DOHH2 (cell line): Measurements from ENCODE around the gene ZIM2.

Experiments used
- EZH2phosphoT487 ChIP-seq: fragments of 200-600 bp; sonication (generic); IDR thresholded peaks from 2 replicates; pipeline ENCODE4 v1.6.1; 2017; ENCODE audit warnings: borderline replicate concordance, mild to moderate bottlenecking, antibody characterized with exemption, low read length, moderate library complexity, mixed read lengths
- TF ChIP-seq, protein P1 (sequence below): fragments of 200-600 bp; sonication (generic); IDR thresholded peaks from one replicate; pipeline ENCODE4 v1.5.1; 2014; ENCODE audit warnings: antibody characterized with exemption, mild to moderate bottlenecking, low read depth, low read length; ENCODE audit not compliant: poor library complexity, severe bottlenecking

DNA sequence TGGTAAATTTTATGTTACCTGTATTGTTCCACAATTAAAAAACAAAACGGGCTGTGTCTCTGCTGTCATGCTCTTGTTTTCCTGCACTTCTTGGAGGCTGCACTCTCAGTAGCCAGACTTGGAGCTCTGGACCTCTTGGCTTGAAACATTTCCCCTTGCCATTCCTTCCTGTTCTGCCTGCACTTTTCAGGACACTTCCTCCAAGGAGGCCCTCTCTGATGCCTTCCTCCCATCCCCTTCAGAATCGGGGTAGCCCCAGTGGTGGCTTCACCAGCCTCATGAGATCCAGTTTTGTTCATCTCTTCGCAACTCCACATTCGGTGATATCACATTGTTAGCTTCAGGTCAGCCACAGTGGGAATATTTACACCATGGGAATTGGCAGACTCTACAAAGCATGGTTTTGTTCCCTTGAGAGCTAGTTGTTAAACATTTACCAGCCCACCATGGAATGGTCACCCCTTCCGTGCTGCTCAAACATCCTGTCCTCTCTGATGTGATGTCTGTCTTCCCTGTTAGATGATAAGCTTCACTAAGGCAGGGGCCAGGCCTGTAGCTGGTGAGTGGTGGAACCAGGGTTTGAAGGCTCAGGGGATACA, 40.2 kb upstream of the ZIM2 start:
- TF ChIP-seq, protein P1, sequence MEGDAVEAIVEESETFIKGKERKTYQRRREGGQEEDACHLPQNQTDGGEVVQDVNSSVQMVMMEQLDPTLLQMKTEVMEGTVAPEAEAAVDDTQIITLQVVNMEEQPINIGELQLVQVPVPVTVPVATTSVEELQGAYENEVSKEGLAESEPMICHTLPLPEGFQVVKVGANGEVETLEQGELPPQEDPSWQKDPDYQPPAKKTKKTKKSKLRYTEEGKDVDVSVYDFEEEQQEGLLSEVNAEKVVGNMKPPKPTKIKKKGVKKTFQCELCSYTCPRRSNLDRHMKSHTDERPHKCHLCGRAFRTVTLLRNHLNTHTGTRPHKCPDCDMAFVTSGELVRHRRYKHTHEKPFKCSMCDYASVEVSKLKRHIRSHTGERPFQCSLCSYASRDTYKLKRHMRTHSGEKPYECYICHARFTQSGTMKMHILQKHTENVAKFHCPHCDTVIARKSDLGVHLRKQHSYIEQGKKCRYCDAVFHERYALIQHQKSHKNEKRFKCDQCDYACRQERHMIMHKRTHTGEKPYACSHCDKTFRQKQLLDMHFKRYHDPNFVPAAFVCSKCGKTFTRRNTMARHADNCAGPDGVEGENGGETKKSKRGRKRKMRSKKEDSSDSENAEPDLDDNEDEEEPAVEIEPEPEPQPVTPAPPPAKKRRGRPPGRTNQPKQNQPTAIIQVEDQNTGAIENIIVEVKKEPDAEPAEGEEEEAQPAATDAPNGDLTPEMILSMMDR = no peak
- no peak for TF ChIP-seq EZH2phosphoT487
